ENCODE measurements around the gene DTL. TPM values are rescaled to one million over a fixed set of nuclear protein-coding genes. Genes with fewer than 3 reads are reported as not detected.

The DTL gene
- total and polyA plus RNA-seq, 7 donors, result 0.36 to 4.4 (median 0.60) TPM; not detected in 2

DNA sequence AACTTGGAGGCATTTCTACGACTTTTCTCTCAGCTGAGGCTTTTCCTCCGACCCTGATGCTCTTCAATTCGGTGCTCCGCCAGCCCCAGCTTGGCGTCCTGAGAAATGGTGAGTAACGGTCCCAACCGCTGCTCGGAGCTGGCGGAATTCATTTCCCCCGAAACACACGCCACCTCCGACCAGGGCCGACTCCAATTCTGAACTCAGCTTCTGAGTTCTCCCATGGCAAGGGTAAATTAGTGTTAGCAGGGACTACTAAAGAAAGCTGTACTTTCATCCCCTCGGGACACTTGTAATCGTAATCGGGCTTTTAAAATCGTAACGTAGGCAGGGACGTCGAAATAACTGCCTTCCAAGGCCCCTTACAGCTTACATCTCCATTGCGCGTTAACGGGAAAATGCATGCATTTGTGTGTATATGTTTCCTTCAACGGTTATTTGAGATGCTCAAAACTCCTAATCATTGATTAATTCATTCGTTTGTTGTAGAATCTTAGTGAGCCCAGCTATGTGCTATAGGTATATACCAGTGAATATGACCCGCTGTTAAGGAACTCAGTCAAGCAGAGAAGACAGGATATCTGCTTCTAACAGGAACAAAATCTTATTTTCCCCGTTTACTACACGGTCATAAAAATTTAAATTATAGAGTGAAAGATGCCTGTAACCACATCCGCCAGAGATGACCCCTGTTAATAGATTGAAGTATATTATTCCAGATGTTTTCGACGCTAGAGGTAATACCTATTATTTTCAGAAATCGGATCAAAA lies 472 bp downstream of the DTL start:
- WGBS, 2 donors, result 0% methylated on average over 32 of the region's 32 CpGs
- no peaks in the 10 kb centered on the region for H3K36me3 ChIP-seq
- no peaks in the 10 kb centered on the region for H3K9me3 ChIP-seq
- no peak for DNase-seq
- H3K4me3 ChIP-seq, result peak overlapping the region; percentile 47 to 62 (median 58)
- peak overlapping the region; percentile 84 to 90 (median 86) for H3K27ac ChIP-seq
- intact Hi-C loops (cut with DNase I), result loop anchor here (1.0 to 10.0 kb wide), 6 partner anchors 204 to 571 kb away; partner anchors contain the start of genes ATF3, LPGAT1, NENF and PPP2R5A
- no peak for TF ChIP-seq POLR2AphosphoS5 (IDR thresholded peaks at IDR 0.05)
- H3K4me1 ChIP-seq, result peaks cover 0 to 22% (median 16%) of the 10 kb centered on the region in 4 donors
- H3K27me3 ChIP-seq, result no peaks in the 10 kb centered on the region

DNA sequence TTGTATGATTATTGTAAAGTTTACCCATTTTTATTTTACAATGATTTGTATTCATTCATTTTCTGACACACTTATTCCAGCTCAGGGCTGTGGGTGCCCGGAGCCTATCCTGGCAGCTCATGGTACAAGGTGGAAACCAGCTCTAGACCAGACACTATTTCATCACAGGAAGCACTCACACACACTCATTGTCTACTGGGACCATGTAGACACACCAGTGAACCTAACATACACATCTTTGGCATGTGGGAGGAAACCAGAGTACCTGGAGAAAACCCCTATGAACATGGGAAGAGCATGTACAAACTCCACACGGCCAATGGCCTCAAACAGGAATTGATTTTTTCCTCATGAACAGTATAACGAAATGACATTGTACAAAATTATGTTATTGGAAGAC lies 2.4 kb downstream of the DTL start:
- H3K4me3 ChIP-seq, result no peak overlapping the region
- H3K27me3 ChIP-seq, result no peaks in the 10 kb centered on the region
- 79 to 80% methylated on average over 3 of the region's 3 CpGs for whole genome bisulfite sequencing, 2 donors
- intact Hi-C loops (cut with DNase I), result loop anchor here (5.0 to 10.0 kb wide), 5 partner anchors 206 to 569 kb away; partner anchors contain the start of genes ATF3, LPGAT1, NENF and SLC30A1
- H3K36me3 ChIP-seq, result no peaks in the 10 kb centered on the region
- TF ChIP-seq EP300 (IDR thresholded peaks at IDR 0.05), result no peak
- no peak for TF ChIP-seq POLR2AphosphoS5 (IDR thresholded peaks at IDR 0.05)
- TF ChIP-seq, protein P1, sequence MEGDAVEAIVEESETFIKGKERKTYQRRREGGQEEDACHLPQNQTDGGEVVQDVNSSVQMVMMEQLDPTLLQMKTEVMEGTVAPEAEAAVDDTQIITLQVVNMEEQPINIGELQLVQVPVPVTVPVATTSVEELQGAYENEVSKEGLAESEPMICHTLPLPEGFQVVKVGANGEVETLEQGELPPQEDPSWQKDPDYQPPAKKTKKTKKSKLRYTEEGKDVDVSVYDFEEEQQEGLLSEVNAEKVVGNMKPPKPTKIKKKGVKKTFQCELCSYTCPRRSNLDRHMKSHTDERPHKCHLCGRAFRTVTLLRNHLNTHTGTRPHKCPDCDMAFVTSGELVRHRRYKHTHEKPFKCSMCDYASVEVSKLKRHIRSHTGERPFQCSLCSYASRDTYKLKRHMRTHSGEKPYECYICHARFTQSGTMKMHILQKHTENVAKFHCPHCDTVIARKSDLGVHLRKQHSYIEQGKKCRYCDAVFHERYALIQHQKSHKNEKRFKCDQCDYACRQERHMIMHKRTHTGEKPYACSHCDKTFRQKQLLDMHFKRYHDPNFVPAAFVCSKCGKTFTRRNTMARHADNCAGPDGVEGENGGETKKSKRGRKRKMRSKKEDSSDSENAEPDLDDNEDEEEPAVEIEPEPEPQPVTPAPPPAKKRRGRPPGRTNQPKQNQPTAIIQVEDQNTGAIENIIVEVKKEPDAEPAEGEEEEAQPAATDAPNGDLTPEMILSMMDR (IDR thresholded peaks at IDR 0.05), result no peak
- no peak for TF ChIP-seq POLR2A (IDR thresholded peaks at IDR 0.05)
- H3K4me1 ChIP-seq, result peaks cover 0 to 22% (median 16%) of the 10 kb centered on the region in 4 donors
- H3K9me3 ChIP-seq, result no peaks in the 10 kb centered on the region
- no peak for DNase-seq
- no peak overlapping the region for H3K27ac ChIP-seq

DNA sequence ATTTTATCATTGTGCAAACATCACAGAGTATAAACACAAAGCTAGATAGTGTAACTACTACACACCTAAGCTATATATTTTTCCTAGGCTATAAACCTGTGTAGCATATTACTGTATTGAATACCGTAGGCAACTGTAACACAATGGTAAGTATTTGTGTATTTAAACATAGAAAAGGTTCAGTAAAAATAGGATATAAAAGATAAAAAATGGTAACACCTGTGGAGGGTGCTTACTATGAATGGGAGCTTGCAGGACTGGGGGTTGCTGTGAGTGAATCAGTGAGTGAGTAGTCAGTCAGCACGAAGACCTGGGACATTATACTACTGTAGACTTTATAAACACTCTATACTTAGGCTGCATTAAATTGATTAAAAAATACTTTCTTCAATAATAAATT lies 4.1 kb downstream of the DTL start:
- DNase-seq, result no peak
- no peak overlapping the region for H3K4me3 ChIP-seq
- no peak overlapping the region for H3K27ac ChIP-seq
- no peaks in the 10 kb centered on the region for H3K9me3 ChIP-seq
- H3K36me3 ChIP-seq, result no peaks in the 10 kb centered on the region
- H3K4me1 ChIP-seq, result peaks cover 0 to 10% (median 7%) of the 10 kb centered on the region in 4 donors
- 43 to 75% methylated on average over 2 of the region's 2 CpGs for WGBS, 2 donors
- no peak for TF ChIP-seq POLR2A (IDR thresholded peaks at IDR 0.05)
- TF ChIP-seq EP300 (IDR thresholded peaks at IDR 0.05), result no peak
- intact Hi-C loops (cut with DNase I), result loop anchor here (5.0 to 10.0 kb wide), 5 partner anchors 207 to 568 kb away; partner anchors contain the start of genes ATF3, LPGAT1, NENF and SLC30A1
- no peaks in the 10 kb centered on the region for H3K27me3 ChIP-seq

DNA sequence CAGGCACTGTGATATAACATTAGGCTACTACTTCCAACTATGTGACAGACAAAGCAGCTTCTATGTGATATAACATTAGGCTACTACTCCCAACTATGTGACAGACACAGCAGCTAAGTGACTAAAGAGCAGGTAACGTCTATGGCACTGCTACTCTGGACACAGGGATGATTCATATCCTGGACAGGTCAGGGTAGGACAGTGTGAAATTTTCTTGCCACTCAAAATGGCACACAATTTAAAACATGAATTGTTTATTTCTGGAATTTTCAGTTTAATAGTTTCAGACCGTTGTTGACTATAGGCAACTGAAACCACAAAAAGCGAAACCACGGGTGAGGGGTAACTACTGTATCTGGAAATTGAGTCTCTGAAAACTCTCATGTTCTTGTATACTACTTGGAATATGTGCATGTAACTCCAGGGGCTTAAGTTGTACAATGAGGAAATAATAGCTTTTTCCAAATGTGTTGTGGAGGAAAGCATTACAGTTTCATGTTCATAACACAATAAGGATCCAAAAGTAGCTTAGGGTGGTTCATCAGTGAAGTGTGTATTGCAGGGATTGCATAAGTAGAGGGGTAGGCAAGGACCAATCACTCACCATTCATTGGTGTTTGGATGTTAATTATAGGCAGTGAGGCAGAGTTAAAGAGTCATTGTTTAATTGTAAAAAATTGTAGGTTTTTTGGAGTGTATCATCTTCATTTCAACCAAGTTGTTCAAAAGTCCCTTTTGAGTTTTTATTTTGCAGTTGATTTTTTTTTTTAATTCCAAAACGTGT lies 5.3 kb downstream of the DTL start:
- TF ChIP-seq EP300 (IDR thresholded peaks at IDR 0.05) (no peak), POLR2AphosphoS5 (IDR thresholded peaks at IDR 0.05) (no peak), POLR2A (IDR thresholded peaks at IDR 0.05) (no peak)
- TF ChIP-seq, protein P1 (IDR thresholded peaks at IDR 0.05), result no peak
- intact Hi-C loops (cut with DNase I), result no loop called here
- Histone ChIP-seq H3K27me3 (no peaks in the 10 kb centered on the region), H3K4me1 (peaks cover 0 to 6% (median 6%) of the 10 kb centered on the region in 4 donors), H3K9me3 (no peaks in the 10 kb centered on the region), H3K36me3 (no peaks in the 10 kb centered on the region), H3K27ac (no peak overlapping the region), H3K4me3 (no peak overlapping the region)
- 64 to 66% methylated on average over 5 of the region's 5 CpGs for WGBS, 2 donors
- DNase-seq, result no peak

DNA sequence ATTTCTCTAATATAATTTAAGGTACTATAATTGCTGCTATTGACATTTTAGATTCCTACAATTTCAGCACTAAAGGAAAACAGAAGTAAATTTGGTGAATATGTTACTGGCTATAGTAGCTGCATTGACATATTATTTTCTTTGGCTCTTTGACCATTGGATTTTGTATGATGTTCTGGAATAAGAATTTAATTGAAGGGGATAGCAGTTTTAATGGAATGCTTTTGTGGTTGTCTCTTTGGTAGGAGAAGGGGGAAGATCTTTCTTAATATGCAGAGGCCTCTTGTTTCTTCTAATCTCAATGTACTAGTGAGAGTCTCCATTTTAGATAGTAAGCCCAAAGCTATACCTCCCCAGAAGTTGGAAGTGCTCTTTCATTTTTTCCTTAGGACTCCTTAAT lies 6.9 kb downstream of the DTL start:
- Histone ChIP-seq H3K36me3 (no peaks in the 10 kb centered on the region), H3K9me3 (no peaks in the 10 kb centered on the region), H3K4me1 (no peaks in the 10 kb centered on the region), H3K27ac (no peak overlapping the region), H3K4me3 (no peak overlapping the region), H3K27me3 (no peaks in the 10 kb centered on the region)
- intact Hi-C loops (cut with DNase I), result no loop called here
- DNase-seq, result no peak
- no peak for TF ChIP-seq POLR2A (IDR thresholded peaks at IDR 0.05)
- no peak for TF ChIP-seq EP300 (IDR thresholded peaks at IDR 0.05)
- TF ChIP-seq POLR2AphosphoS5 (IDR thresholded peaks at IDR 0.05), result no peak

DNA sequence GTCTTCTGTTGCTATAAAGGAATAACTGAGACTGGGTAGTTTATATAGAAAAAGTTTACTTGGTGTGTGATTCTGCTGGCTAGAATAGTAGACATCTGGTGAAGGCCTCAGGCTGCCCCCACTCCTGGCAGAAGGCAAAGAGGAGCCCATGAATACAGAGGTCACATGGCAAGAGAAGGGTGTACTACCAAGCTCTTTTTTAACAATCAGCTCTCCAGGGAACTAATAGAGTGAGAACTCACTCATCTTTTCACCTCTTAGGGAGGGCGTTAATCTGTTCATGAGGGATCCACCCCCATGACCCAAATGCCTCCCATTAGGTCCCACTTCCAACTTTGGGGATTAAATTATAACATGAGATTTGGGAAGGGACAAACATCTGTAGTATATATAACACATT lies 9.3 kb downstream of the DTL start:
- intact Hi-C loops (cut with DNase I), result no loop called here
- TF ChIP-seq EP300 (IDR thresholded peaks at IDR 0.05) (no peak), POLR2A (IDR thresholded peaks at IDR 0.05) (no peak), POLR2AphosphoS5 (IDR thresholded peaks at IDR 0.05) (no peak)
- TF ChIP-seq, protein P1 (IDR thresholded peaks at IDR 0.05), result no peak
- 95 to 98% methylated on average over 1 of the region's 1 CpG for WGBS, 2 donors

More for the DNA sequence above, 9.3 kb downstream of the DTL start:
- DNase-seq, result no peak
- Histone ChIP-seq H3K36me3 (no peaks in the 10 kb centered on the region), H3K9me3 (no peaks in the 10 kb centered on the region), H3K27ac (no peak overlapping the region), H3K4me3 (no peak overlapping the region), H3K4me1 (no peaks in the 10 kb centered on the region), H3K27me3 (no peaks in the 10 kb centered on the region)

All from sigmoid colon (tissue), 7 donors.